Endothelial cell of umbilical vein (primary cell): ENCODE results near the gene LRRC46. TPM values are rescaled to one million over a fixed set of nuclear protein-coding genes. Genes with fewer than 3 reads are reported as not detected.

Experiments
- BruUV-seq: library from RNA; stranded (reverse); fragments of 400-500 nt; replicated peaks from 2 replicates; lab custom pipeline; 2021; lab: Mats Ljungman, UMichigan
- CTCF ChIA-PET: fragments of 300-600, 350-600 bp; sonication (Branson Sonifier 250); formaldehyde crosslinking; loops from one replicate; lab custom pipeline; 2021; ENCODE audit warnings: antibody characterized with exemption, inconsistent platforms; lab: Charles Lee
- POLR2A ChIA-PET: fragments of 300-600, 350-600 bp; sonication (Branson Sonifier 250); formaldehyde crosslinking; loops from one replicate; lab custom pipeline; 2021; ENCODE audit warnings: antibody characterized with exemption, inconsistent platforms; lab: Charles Lee
- DNase-seq: peaks from one replicate; pipeline ENCODE4 v3.0.0-alpha.2; 2011; ENCODE audit warnings: low read depth, low spot score
- FAIRE-seq: peaks from 2 replicates; lab custom pipeline; 2011; peaks lifted over from hg19 to GRCh38; lab: Jason Lieb, UNC
- H2AFZ ChIP-seq: 2 replicates; pipeline ENCODE4 v1.6.0; 2012; ENCODE audit warnings: low read depth, low read length, control low read depth, inconsistent platforms
- H3K27ac ChIP-seq: 2 replicates; pipeline ENCODE4 v1.5.1; 2011; ENCODE audit warnings: low read depth, mild to moderate bottlenecking, control low read depth, low read length, moderate library complexity; ENCODE audit not compliant: insufficient read depth
- H3K27me3 ChIP-seq, 2 experiments: 2 replicates each; pipeline versions ENCODE4 v1.6.0 to v1.6.1; 2011; ENCODE audit warnings: low read length in 2 of 2, mixed read lengths in 1 of 2; ENCODE audit not compliant: control insufficient read depth in 2 of 2, insufficient read depth in 2 of 2
- H3K36me3 ChIP-seq, 2 experiments: 2 replicates in 1 of 2; 3 replicates in 1 of 2; pipeline ENCODE4 v1.5.1; 2011; ENCODE audit warnings: low read length in 2 of 2, mild to moderate bottlenecking in 1 of 2, moderate library complexity in 1 of 2; ENCODE audit not compliant: control insufficient read depth in 2 of 2, insufficient read depth in 2 of 2; ENCODE audit errors: extremely low read depth in 1 of 2
- H3K4me1 ChIP-seq: 3 replicates; pipeline ENCODE4 v1.5.1; 2011; ENCODE audit warnings: mild to moderate bottlenecking, low read length; ENCODE audit not compliant: control insufficient read depth, insufficient read depth; ENCODE audit errors: extremely low read depth
- H3K4me2 ChIP-seq: 2 replicates; pipeline ENCODE4 v1.6.1; 2011; ENCODE audit warnings: low read length, control low read depth, mixed read lengths; ENCODE audit not compliant: insufficient read depth
- H3K4me3 ChIP-seq, 3 experiments: fragments of 200-600 bp in 1 of 3; sonication (generic), shearing (Covaris generic) in 1 of 3; replicated peaks in 1 of 3; 2 replicates each; pipeline ENCODE4 v1.5.1; 2011 to 2016; ENCODE audit warnings: control low read depth in 3 of 3, low read length in 3 of 3, mild to moderate bottlenecking in 2 of 3, inconsistent platforms in 1 of 3, low read depth in 1 of 3, moderate library complexity in 1 of 3; ENCODE audit not compliant: insufficient read depth in 1 of 3
- H3K79me2 ChIP-seq: 2 replicates; pipeline ENCODE4 v1.6.0; 2012; ENCODE audit warnings: low read length, inconsistent platforms; ENCODE audit not compliant: control insufficient read depth, insufficient read depth
- H3K9ac ChIP-seq: replicated peaks from 2 replicates; pipeline ENCODE3; 2011; ENCODE audit warnings: low read length, control low read depth; ENCODE audit not compliant: insufficient read depth; ENCODE audit errors: extremely low read depth
- H3K9me1 ChIP-seq: replicated peaks from 3 replicates; pipeline ENCODE4 v1.6.0; 2011; ENCODE audit warnings: mild to moderate bottlenecking, low read length; ENCODE audit not compliant: control insufficient read depth, insufficient read depth; ENCODE audit errors: extremely low read depth
- H3K9me3 ChIP-seq: replicated peaks from 2 replicates; pipeline ENCODE4 v1.5.1; 2012; ENCODE audit warnings: low read length, inconsistent platforms; ENCODE audit not compliant: control insufficient read depth, insufficient read depth
- H4K20me1 ChIP-seq: replicated peaks from 2 replicates; pipeline ENCODE3; 2011; ENCODE audit warnings: mild to moderate bottlenecking, low read length; ENCODE audit not compliant: control insufficient read depth, insufficient read depth; ENCODE audit errors: extremely low read depth
- CTCF ChIP-seq, 2 donors: IDR thresholded peaks; 1 replicate in 1 of 2; 2 replicates in 1 of 2; pipeline ENCODE4 v1.5.1; 2011; ENCODE audit warnings: low read length in 2 of 2, mild to moderate bottlenecking in 2 of 2, moderate library complexity in 2 of 2, control low read depth in 1 of 2, inconsistent platforms in 1 of 2, low read depth in 1 of 2; ENCODE audit not compliant: insufficient read depth in 1 of 2; ENCODE audit errors: extremely low read depth in 1 of 2
- EZH2 ChIP-seq: IDR thresholded peaks from 2 replicates; pipeline ENCODE4 v1.6.1; 2012; ENCODE audit warnings: borderline replicate concordance, low read depth, mild to moderate bottlenecking, moderate library complexity, low read length, inconsistent platforms; ENCODE audit not compliant: severe bottlenecking
- FOS ChIP-seq: IDR thresholded peaks from 2 replicates; pipeline ENCODE4 v1.6.1; 2011; ENCODE audit warnings: mild to moderate bottlenecking, low read length, moderate library complexity, borderline replicate concordance; ENCODE audit not compliant: insufficient read depth
- GATA2 ChIP-seq: IDR thresholded peaks from 2 replicates; pipeline ENCODE4 v1.7.0; 2011; ENCODE audit warnings: low read depth, mild to moderate bottlenecking, moderate library complexity, mixed read lengths, low read length; ENCODE audit not compliant: insufficient read length, insufficient read depth
- JUN ChIP-seq: IDR thresholded peaks from 2 replicates; pipeline ENCODE4 v1.6.1; 2011; ENCODE audit warnings: borderline replicate concordance, low read depth; ENCODE audit not compliant: insufficient read length, insufficient read depth
- MAX ChIP-seq: IDR thresholded peaks from 2 replicates; pipeline ENCODE4 v1.6.1; 2011; ENCODE audit not compliant: insufficient read depth, insufficient read length
- MYC ChIP-seq: IDR thresholded peaks from one replicate; pipeline ENCODE4 v1.6.1; 2011; ENCODE audit warnings: mild to moderate bottlenecking, low read depth, low read length
- POLR2A ChIP-seq: IDR thresholded peaks from 2 replicates; pipeline ENCODE4 v1.6.1; 2012; ENCODE audit warnings: low read depth, mild to moderate bottlenecking, control low read depth, low read length
- POLR2AphosphoS5 ChIP-seq: IDR thresholded peaks from 2 replicates; pipeline ENCODE4 v1.6.1; 2012; ENCODE audit warnings: low read depth, mild to moderate bottlenecking, control low read depth, low read length, moderate library complexity; ENCODE audit not compliant: insufficient read depth
- dilution Hi-C: fragments of 300-500 bp; cut with MboI; formaldehyde crosslinking; loops from one replicate; pipeline ENCODE4 v1.15.0; 2019; ENCODE audit warnings: low sequenced_read_pairs; ENCODE audit not compliant: extremely low pct_ligation_motif_present
- intact Hi-C: fragments of 100-400 bp; cut with micrococcal nuclease; formaldehyde crosslinking; loops from one replicate; pipeline ENCODE4 v1.10.0; 2022
- polyA plus RNA-seq, 4 experiments: library from polyadenylated mRNA; depleted of rRNA in 3 of 4; stranded (reverse) in 3 of 4; unstranded in 1 of 4; fragments of >200 nt; gene quantifications; 2 replicates each; pipeline versions ENCODE4 v1.2.1 to v1.2.3, GENCODE V29; 2011 to 2012; ENCODE audit warnings: missing spikeins in 1 of 4
- total RNA-seq: library from RNA; stranded (reverse); gene quantifications from 2 replicates; pipeline ENCODE4 v1.2.3, GENCODE V29; 2021

LRRC46 gene
- total and polyA plus RNA-seq, 2 donors (not counting 3 experiments of a cell fraction or from before 2014, with no cell fraction given), result 0.36 to 0.42 TPM

- H3K4me3 ChIP-seq, result no peak overlapping the region
- H3K9ac ChIP-seq, result no peak overlapping the region
- no peak for TF ChIP-seq EZH2
- TF ChIP-seq GATA2, result no peak
- no peak for TF ChIP-seq CTCF (IDR thresholded peaks at IDR 0.05; ENCODE audit: extremely low read depth in 1 of 2, insufficient read depth in 1 of 2, low read depth in 1 of 2, low read length in 2 of 2)
- TF ChIP-seq MYC, result no peak
- TF ChIP-seq POLR2AphosphoS5, result no peak
- TF ChIP-seq JUN, result no peak
- TF ChIP-seq FOS, result no peak
- TF ChIP-seq POLR2A, result no peak
- no peak for TF ChIP-seq MAX
- H4K20me1 ChIP-seq, result no peaks in the 10 kb centered on the region
- dilution Hi-C loops (no loop called here), intact Hi-C loops (no loop called here)
- H3K4me2 ChIP-seq, result no peak overlapping the region
- peaks cover 0 to 4% of the 10 kb centered on the region in 2 experiments for H3K36me3 ChIP-seq
- no peaks in the 10 kb centered on the region for H3K27me3 ChIP-seq
- ChIA-PET POLR2A (no interaction called here), CTCF (interaction anchor here (3.3 kb wide), 1 partner anchor 52 kb away, joined by 162 read pairs; no protein-coding TSS in a partner anchor)
- no TSS peak for BruUV-seq
- DNase-seq (no peak), FAIRE-seq (no peak)
- H3K4me1 ChIP-seq, result peaks cover 17% of the 10 kb centered on the region
- no peak overlapping the region for H3K27ac ChIP-seq
- no peaks in the 10 kb centered on the region for H3K9me3 ChIP-seq
- H2AFZ ChIP-seq, result no peak overlapping the region
- no peaks in the 10 kb centered on the region for H3K9me1 ChIP-seq
- H3K79me2 ChIP-seq, result no peaks in the 10 kb centered on the region
Measured at GRCh38 chr17:47839071-47839470, 7.6 kb downstream of the LRRC46 start.
